Measurements from ENCODE around the gene SLC20A1.

GRCh38 chr2:112636605-112637288 is 9.0 kb upstream of the SLC20A1 start:
- TF ChIP-seq, protein P1, sequence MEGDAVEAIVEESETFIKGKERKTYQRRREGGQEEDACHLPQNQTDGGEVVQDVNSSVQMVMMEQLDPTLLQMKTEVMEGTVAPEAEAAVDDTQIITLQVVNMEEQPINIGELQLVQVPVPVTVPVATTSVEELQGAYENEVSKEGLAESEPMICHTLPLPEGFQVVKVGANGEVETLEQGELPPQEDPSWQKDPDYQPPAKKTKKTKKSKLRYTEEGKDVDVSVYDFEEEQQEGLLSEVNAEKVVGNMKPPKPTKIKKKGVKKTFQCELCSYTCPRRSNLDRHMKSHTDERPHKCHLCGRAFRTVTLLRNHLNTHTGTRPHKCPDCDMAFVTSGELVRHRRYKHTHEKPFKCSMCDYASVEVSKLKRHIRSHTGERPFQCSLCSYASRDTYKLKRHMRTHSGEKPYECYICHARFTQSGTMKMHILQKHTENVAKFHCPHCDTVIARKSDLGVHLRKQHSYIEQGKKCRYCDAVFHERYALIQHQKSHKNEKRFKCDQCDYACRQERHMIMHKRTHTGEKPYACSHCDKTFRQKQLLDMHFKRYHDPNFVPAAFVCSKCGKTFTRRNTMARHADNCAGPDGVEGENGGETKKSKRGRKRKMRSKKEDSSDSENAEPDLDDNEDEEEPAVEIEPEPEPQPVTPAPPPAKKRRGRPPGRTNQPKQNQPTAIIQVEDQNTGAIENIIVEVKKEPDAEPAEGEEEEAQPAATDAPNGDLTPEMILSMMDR (IDR thresholded peaks at IDR 0.05; ENCODE audit: borderline replicate concordance, extremely low read depth, low read length, poor library complexity, severe bottlenecking) = no peak
- TF ChIP-seq EZH2 (IDR thresholded peaks at IDR 0.05; ENCODE audit: borderline replicate concordance, low read depth, low read length, severe bottlenecking) = no peak

Measured in DND-41 (cell line).